ELF-1 (cell line): ENCODE measurements around the gene STAP2.
A peak's percentile ranks its signal among the peaks of the same experiment; 100 is the strongest.

Source experiments
- DNase-seq: peaks from one replicate; pipeline ENCODE4 v3.0.0-alpha.2; 2016; ENCODE audit warnings: low read depth, low spot score

Gene STAP2

GRCh38 chr19:4338441-4339355 lies at the start of gene STAP2:
STAP2 (minus strand) TSS chr19:4338827; CDS start chr19:4338753, 74 bp downstream.
- DNase-seq = peak; percentile 83

GRCh38 chr19:4386041-4386782 lies 47.6 kb upstream of the STAP2 start:
- no peak for DNase-seq

- DNase-seq = no peak
These were observed 46.8 kb upstream of the STAP2 start for GRCh38 chr19:4385291-4386040.

- no peak for DNase-seq
These were observed 41.7 kb upstream of the STAP2 start for GRCh38 chr19:4380254-4380727.

GRCh38 chr19:4379383-4380253 lies 41.0 kb upstream of the STAP2 start:
- no peak for DNase-seq

- DNase-seq = no peak
These were observed 40.3 kb upstream of the STAP2 start for GRCh38 chr19:4378886-4379285.

GRCh38 chr19:4376991-4377781 lies 38.6 kb upstream of the STAP2 start:
- DNase-seq = no peak

- DNase-seq = no peak
These were observed 38.0 kb upstream of the STAP2 start for GRCh38 chr19:4376671-4376990.

- DNase-seq = no peak
These were observed 37.5 kb upstream of the STAP2 start for GRCh38 chr19:4376028-4376670.

GRCh38 chr19:4375164-4376027 lies 36.8 kb upstream of the STAP2 start:
- DNase-seq = peak; percentile 94

GRCh38 chr19:4374498-4375163 lies 36.0 kb upstream of the STAP2 start:
- peak; percentile 44 for DNase-seq

GRCh38 chr19:4373601-4374497 lies 35.2 kb upstream of the STAP2 start:
- peak; percentile 27 for DNase-seq

- DNase-seq = no peak
These were observed 34.4 kb upstream of the STAP2 start for GRCh38 chr19:4373013-4373367.

- no peak for DNase-seq
These were observed 33.8 kb upstream of the STAP2 start for GRCh38 chr19:4372165-4373012.

GRCh38 chr19:4371247-4372164 lies 32.9 kb upstream of the STAP2 start:
- no peak for DNase-seq
